SH-SY5Y (cell line): ENCODE measurements around the gene C10orf90.

Experiments used
- GATA2 ChIP-seq: IDR thresholded peaks from 2 replicates; pipeline ENCODE4 v1.6.1; 2011; ENCODE audit warnings: mild to moderate bottlenecking, low read depth, low read length
- GATA3 ChIP-seq: IDR thresholded peaks from 2 replicates; pipeline ENCODE4 v1.6.1; 2011; ENCODE audit warnings: low read depth, mild to moderate bottlenecking, low read length, moderate library complexity

DNA sequence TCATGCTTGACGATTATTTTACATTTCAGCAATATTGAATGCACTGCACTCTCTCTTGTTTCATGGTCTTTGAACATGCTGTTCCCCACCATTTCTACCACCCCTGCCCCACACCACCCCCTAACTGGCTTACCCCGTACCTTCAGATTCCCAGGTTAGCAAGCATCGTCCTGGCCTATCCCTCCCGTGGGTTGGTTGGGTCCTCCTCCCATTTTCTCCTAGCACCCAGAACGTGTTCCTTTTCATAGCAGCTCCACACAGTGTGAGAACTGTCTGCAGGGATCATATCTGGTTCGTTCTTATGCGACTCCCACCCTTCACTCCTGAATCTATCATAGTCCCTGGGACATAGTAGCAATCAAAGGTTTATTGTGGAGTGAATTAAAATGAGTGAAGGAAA, 48.6 kb downstream of the C10orf90 start:
- TF ChIP-seq GATA3 (no peak), GATA2 (no peak)
